K562 (cell line): Measurements from ENCODE around the gene ADGRB2. TPM values are rescaled to one million over a fixed set of nuclear protein-coding genes. Genes with fewer than 3 reads are reported as not detected.
A peak's percentile ranks its signal among the peaks of the same experiment; 100 is the strongest.

Experiments used
- ATAC-seq: fragments of 200-7000 bp; cut with Tn5 transposase; 3 replicates; pipeline ENCODE4 v1.9.1; 2020; ENCODE audit warnings: moderate library complexity
- BruUV-seq: library from RNA; stranded (reverse); fragments of 400-500 nt; replicated peaks from 2 replicates; lab custom pipeline; 2021; lab: Mats Ljungman, UMichigan
- CTCF ChIA-PET: fragments of 300-600 bp; formaldehyde crosslinking; extraction: SDS; loops from one replicate; lab custom pipeline; 2021; ENCODE audit warnings: low intra/inter-chr PET ratio; lab: Yijun Ruan, JAX
- POLR2A ChIA-PET: fragments of 300-600, 350-650 bp; sonication (Branson Sonifier 250); formaldehyde crosslinking; extraction: SDS; loops from one replicate; lab custom pipeline; 2021; ENCODE audit warnings: antibody characterized with exemption, inconsistent platforms; lab: Yijun Ruan, JAX
- DNase-seq, 4 experiments: peaks; one replicate each; pipeline versions ENCODE4 v3.0.0 to v3.0.0-alpha.2; 2011 to 2018; ENCODE audit warnings: low spot score in 3 of 4, mixed read lengths in 3 of 4; ENCODE audit errors: extremely low read depth in 1 of 4
- FAIRE-seq: peaks from 2 replicates; lab custom pipeline; 2011; peaks lifted over from hg19 to GRCh38; lab: Jason Lieb, UNC
- H2AFZ ChIP-seq: 2 replicates; pipeline ENCODE4 v1.6.0; 2011; ENCODE audit warnings: low read depth, low read length, control low read depth, inconsistent platforms
- H3K27ac ChIP-seq: fragments of 200-600 bp; 3 replicates; pipeline ENCODE4 v1.8.0; 2011; ENCODE audit warnings: low read depth, mild to moderate bottlenecking, control low read depth, inconsistent platforms, low read length, moderate library complexity, mixed read lengths; ENCODE audit errors: extremely low read depth
- H3K27me3 ChIP-seq, 2 experiments: fragments of 300-600 bp in 1 of 2; 2 replicates in 1 of 2; 3 replicates in 1 of 2; pipeline versions ENCODE4 v1.6.0 to v1.8.0; 2011; ENCODE audit warnings: inconsistent platforms in 2 of 2, low read length in 2 of 2, mild to moderate bottlenecking in 1 of 2, mixed read lengths in 1 of 2, moderate library complexity in 1 of 2; ENCODE audit not compliant: control insufficient read depth in 2 of 2, insufficient read depth in 2 of 2
- H3K36me3 ChIP-seq: fragments of 300-600 bp; 3 replicates; pipeline ENCODE4 v1.8.0; 2011; ENCODE audit warnings: mild to moderate bottlenecking, low read length, inconsistent platforms; ENCODE audit not compliant: control insufficient read depth, insufficient read depth
- H3K4me1 ChIP-seq, 2 experiments: fragments of 200-600 bp in 1 of 2; replicated peaks in 1 of 2; 2 replicates in 1 of 2; 3 replicates in 1 of 2; pipeline versions ENCODE4 v1.5.1 to v1.8.0; 2011; ENCODE audit warnings: inconsistent platforms in 2 of 2, low read length in 2 of 2, mild to moderate bottlenecking in 1 of 2, mixed read lengths in 1 of 2, moderate library complexity in 1 of 2; ENCODE audit not compliant: control insufficient read depth in 2 of 2, insufficient read depth in 2 of 2
- H3K4me2 ChIP-seq: 2 replicates; pipeline ENCODE4 v1.6.1; 2011; ENCODE audit warnings: low read length, control low read depth, inconsistent platforms, mixed read lengths; ENCODE audit not compliant: insufficient read depth
- H3K4me3 ChIP-seq: fragments of 200-600 bp; sonication (generic), shearing (Covaris generic); 2 replicates; pipeline ENCODE4 v1.5.1; 2016; ENCODE audit warnings: control low read depth, inconsistent platforms
- H3K79me2 ChIP-seq: fragments of 200-600 bp; 3 replicates; pipeline ENCODE4 v1.8.0; 2011; ENCODE audit warnings: low read length, inconsistent platforms; ENCODE audit not compliant: control insufficient read depth, insufficient read depth
- H3K9ac ChIP-seq, 2 experiments: 2 replicates each; pipeline versions ENCODE4 v1.6.0 to v1.6.1; 2011; ENCODE audit warnings: low read depth in 2 of 2, low read length in 2 of 2, control low read depth in 1 of 2, inconsistent platforms in 1 of 2, mild to moderate bottlenecking in 1 of 2, mixed read lengths in 1 of 2; ENCODE audit not compliant: insufficient read depth in 1 of 2
- H3K9me1 ChIP-seq: one replicate; pipeline ENCODE4 v1.6.0; 2011; ENCODE audit warnings: inconsistent platforms, mild to moderate bottlenecking, low read length, moderate library complexity; ENCODE audit not compliant: control insufficient read depth, insufficient read depth
- H3K9me3 ChIP-seq: replicated peaks from 2 replicates; pipeline ENCODE4 v1.5.1; 2011; ENCODE audit warnings: low read depth, low read length, inconsistent platforms; ENCODE audit not compliant: control insufficient read depth, insufficient read depth
- H4K20me1 ChIP-seq: replicated peaks from 2 replicates; pipeline ENCODE4 v1.6.1; 2011; ENCODE audit warnings: low read length, inconsistent platforms, mixed read lengths; ENCODE audit not compliant: control insufficient read depth, insufficient read depth
- ADNP ChIP-seq: fragments of 200-800 bp; sonication (Bioruptor generic); IDR thresholded peaks from 2 replicates; pipeline ENCODE4 v1.6.1; 2016; ENCODE audit warnings: missing genetic modification characterization, missing compliant biosample characterization
- BCOR ChIP-seq: fragments of 450-650 bp; IDR thresholded peaks from 2 replicates; pipeline ENCODE4 v1.6.1; 2016
- C11orf30 ChIP-seq: fragments of 450-650 bp; IDR thresholded peaks from 2 replicates; pipeline ENCODE4 v1.6.1; 2016; ENCODE audit warnings: low read depth, mild to moderate bottlenecking
- ERF ChIP-seq: fragments of 450-650 bp; formaldehyde crosslinking; IDR thresholded peaks from 2 replicates; pipeline ENCODE4 v1.4.0; 2020; ENCODE audit warnings: mild to moderate bottlenecking, mixed read lengths
- ZFP36 ChIP-seq: fragments of 150-350 bp; IDR thresholded peaks from 2 replicates; pipeline ENCODE4 v1.6.1; 2018; ENCODE audit warnings: low read length, low read depth; ENCODE audit not compliant: partially characterized antibody
- ZKSCAN1 ChIP-seq: fragments of 150-350 bp; IDR thresholded peaks from 2 replicates; pipeline ENCODE4 v1.6.1; 2016; ENCODE audit warnings: low read depth, low read length
- WGBS: fragments of 100-300 bp; shearing (Covaris generic); methylation state at CpG from one replicate; pipeline ENCODE4 v1.1.6; 2016; ENCODE audit warnings: low coverage, mixed read lengths; ENCODE audit not compliant: insufficient coverage; ENCODE audit errors: missing lambda C conversion rate; 5-methylcytosine and 5-hydroxymethylcytosine counted together
- in situ Hi-C: fragments of 300-500 bp; cut with MboI; formaldehyde crosslinking; loops from 4 replicates; pipeline ENCODE4 v1.15.0; 2018; ENCODE audit warnings: inconsistent platforms, mixed read lengths
- intact Hi-C: fragments of 100-400 bp; cut with micrococcal nuclease; formaldehyde crosslinking; loops from 2 replicates; pipeline ENCODE4 v1.14.2; 2022
- polyA plus RNA-seq, 8 experiments: library from polyadenylated mRNA; depleted of rRNA in 4 of 8; stranded (reverse) in 5 of 8; unstranded in 3 of 8; fragments of >200 nt; fragmentation: Nextera tagmentation in 2 of 8; fragmentation: Illumina TruSeq in 1 of 8; extraction: Ambion mirVana in 2 of 8; extraction: Trizol in 1 of 8; gene quantifications; 2 replicates each; pipeline versions ENCODE4 v1.2.1 to v1.2.3, GENCODE V29; 2011 to 2014; ENCODE audit warnings: inconsistent platforms in 1 of 8, missing spikeins in 1 of 8
- total RNA-seq, 7 experiments: library from RNA; depleted of rRNA in 6 of 7; stranded (reverse); fragments of >200 nt in 6 of 7; fragmentation: Illumina TruSeq in 2 of 7; extraction: Trizol in 2 of 7; gene quantifications; 2 replicates each; pipeline versions ENCODE4 v1.2.1 to v1.2.3, GENCODE V29; 2011 to 2021; ENCODE audit warnings: low replicate concordance in 1 of 7
- TF ChIP-seq, protein P1 (sequence below): IDR thresholded peaks from 3 replicates; pipeline ENCODE4 v1.6.1; 2011; ENCODE audit warnings: borderline replicate concordance, mild to moderate bottlenecking, moderate library complexity; ENCODE audit not compliant: insufficient read length; ENCODE audit errors: extremely low read depth
- TF ChIP-seq, protein P2 (sequence below): fragments of 250-450 bp; sonication (Bioruptor Pico); IDR thresholded peaks from 2 replicates; pipeline ENCODE4 v1.8.0; 2021; ENCODE audit warnings: mild to moderate bottlenecking, moderate library complexity

ADGRB2 gene
- total and polyA plus RNA-seq, 9 of the 15 experiments (the other 6 are each of a cell fraction or from before 2014, with no cell fraction given) = 0.04 to 0.23 (median 0.20) TPM; not detected in 2

DNA sequence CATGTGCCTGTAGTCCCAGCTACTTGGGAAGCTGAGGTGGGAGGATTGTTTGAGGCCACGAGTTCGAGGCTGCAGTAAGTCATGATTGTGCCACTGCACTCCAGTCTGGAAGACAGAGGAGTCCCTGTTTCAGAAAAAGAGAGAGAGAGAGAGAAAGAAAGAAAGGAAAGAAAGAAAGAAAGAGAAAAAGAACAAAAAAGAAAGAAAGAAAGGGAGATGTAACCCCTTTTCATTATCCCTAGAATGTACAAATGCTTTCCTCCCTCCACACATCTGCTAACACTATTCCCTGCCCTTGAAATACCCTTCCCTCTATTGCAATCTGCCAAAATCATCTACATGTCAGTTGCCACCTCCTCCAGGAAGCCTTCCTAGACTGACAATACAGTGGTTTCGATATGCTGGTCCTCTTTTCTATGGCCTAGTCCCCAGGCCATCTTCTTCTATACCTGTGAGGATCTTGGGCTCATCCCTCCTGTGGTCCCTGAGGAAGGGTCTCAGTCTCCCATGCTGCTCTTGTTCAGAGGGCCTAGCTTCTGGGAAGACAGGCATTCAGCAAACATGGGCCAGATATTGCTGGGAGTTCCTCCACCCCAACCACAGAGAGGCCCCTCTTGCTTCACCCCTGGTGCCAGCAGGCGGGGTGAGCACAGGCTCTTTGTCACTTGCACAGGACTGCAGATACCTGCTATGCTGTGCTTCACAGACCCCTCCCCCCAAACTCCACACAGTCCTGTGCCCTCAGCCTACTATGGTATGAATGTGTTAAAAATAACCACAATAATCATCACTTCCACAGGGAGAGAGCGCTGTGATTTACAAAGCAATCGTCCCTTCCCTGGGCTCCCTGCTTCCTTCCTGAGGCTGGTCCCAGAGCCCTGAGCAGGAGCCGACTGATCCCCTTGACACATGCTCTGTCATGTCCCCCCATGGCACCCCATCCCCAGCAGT is 14.1 kb downstream of the ADGRB2 start (continued):
- TF ChIP-seq, protein P1, sequence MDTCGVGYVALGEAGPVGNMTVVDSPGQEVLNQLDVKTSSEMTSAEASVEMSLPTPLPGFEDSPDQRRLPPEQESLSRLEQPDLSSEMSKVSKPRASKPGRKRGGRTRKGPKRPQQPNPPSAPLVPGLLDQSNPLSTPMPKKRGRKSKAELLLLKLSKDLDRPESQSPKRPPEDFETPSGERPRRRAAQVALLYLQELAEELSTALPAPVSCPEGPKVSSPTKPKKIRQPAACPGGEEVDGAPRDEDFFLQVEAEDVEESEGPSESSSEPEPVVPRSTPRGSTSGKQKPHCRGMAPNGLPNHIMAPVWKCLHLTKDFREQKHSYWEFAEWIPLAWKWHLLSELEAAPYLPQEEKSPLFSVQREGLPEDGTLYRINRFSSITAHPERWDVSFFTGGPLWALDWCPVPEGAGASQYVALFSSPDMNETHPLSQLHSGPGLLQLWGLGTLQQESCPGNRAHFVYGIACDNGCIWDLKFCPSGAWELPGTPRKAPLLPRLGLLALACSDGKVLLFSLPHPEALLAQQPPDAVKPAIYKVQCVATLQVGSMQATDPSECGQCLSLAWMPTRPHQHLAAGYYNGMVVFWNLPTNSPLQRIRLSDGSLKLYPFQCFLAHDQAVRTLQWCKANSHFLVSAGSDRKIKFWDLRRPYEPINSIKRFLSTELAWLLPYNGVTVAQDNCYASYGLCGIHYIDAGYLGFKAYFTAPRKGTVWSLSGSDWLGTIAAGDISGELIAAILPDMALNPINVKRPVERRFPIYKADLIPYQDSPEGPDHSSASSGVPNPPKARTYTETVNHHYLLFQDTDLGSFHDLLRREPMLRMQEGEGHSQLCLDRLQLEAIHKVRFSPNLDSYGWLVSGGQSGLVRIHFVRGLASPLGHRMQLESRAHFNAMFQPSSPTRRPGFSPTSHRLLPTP = peak; percentile 46
- TF ChIP-seq ZFP36 (peak; percentile 100), ADNP (0 out of 2 replicates have a peak, but pooled peaks have one; percentile 37), BCOR (peak; percentile 93)

DNA sequence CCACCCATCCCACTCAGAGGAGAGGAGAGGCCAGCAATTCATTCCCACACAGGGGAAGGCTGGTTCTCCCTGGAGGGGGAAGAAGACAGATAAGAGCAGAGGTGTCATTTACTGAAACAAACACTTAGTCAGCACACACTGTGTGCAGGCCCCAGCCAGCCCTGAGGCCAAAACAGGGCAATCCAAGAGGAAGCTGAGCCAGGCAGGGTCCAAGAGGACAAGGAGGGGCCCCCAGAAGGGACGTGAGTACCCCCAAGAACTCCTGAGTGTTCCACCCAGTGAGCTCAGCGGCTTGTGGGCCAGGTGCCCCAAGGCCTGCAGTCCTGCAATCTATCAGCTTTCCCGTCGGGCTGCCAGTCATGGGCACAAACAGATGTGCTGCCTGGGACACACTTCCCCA is 15.8 kb downstream of the ADGRB2 start:
- FAIRE-seq = no peak
- peaks cover 5 to 36% of the 10 kb centered on the region in 2 experiments; a peak in 4 of 5 replicates for H3K4me1 ChIP-seq
- no peaks in the 10 kb centered on the region for H3K9me1 ChIP-seq
- TF ChIP-seq C11orf30 = peak; percentile 11; the same call in 1 of the 2 replicates
- TF ChIP-seq, protein P2, sequence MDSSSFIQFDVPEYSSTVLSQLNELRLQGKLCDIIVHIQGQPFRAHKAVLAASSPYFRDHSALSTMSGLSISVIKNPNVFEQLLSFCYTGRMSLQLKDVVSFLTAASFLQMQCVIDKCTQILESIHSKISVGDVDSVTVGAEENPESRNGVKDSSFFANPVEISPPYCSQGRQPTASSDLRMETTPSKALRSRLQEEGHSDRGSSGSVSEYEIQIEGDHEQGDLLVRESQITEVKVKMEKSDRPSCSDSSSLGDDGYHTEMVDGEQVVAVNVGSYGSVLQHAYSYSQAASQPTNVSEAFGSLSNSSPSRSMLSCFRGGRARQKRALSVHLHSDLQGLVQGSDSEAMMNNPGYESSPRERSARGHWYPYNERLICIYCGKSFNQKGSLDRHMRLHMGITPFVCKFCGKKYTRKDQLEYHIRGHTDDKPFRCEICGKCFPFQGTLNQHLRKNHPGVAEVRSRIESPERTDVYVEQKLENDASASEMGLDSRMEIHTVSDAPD (CRISPR knock-in tag) = no peak
- TF ChIP-seq ZKSCAN1 = peak; percentile 37; the same call in 1 of the 2 replicates
- TF ChIP-seq ERF = 0 out of 2 replicates have a peak, but pooled peaks have one; percentile 26
- H3K79me2 ChIP-seq = no peaks in the 10 kb centered on the region
- H3K9me3 ChIP-seq = no peaks in the 10 kb centered on the region
- in situ Hi-C loops = loop anchor here (5.0 kb wide), 1 partner anchor 81 kb away; no protein-coding TSS in a partner anchor
- WGBS = 28% methylated on average over 4 of the region's 4 CpGs
- no TSS peak for BruUV-seq
- H3K36me3 ChIP-seq = no peaks in the 10 kb centered on the region
- H2AFZ ChIP-seq = no peak overlapping the region
- 0 out of 4 replicates have a peak overlapping the region, but pooled peaks of 1 of the 2 experiments have one; percentile 28 for H3K9ac ChIP-seq
- intact Hi-C loops = loop anchor here (5.0 kb wide), 1 partner anchor 36 kb away; no protein-coding TSS in a partner anchor
- ATAC-seq = no peak
- H3K4me3 ChIP-seq = no peak overlapping the region
- no peak for DNase-seq
- peaks cover 8 to 35% of the 10 kb centered on the region in 2 experiments for H3K27me3 ChIP-seq
- H3K27ac ChIP-seq = no peak overlapping the region
- no peak overlapping the region for H3K4me2 ChIP-seq
- POLR2A ChIA-PET = interaction anchor here (0.6 to 1.4 kb wide), 3 partner anchors 10 to 118 kb away, joined by 3 to 7 read pairs (median 4); no protein-coding TSS in a partner anchor
- CTCF ChIA-PET = interaction anchor here (0.6 kb wide), 1 partner anchor 968 kb away, joined by 4 read pairs; no protein-coding TSS in a partner anchor
- peaks cover 33% of the 10 kb centered on the region for H4K20me1 ChIP-seq
